Retina (tissue), 1 donor: ENCODE results near the gene LRP1-AS.
A peak's percentile ranks its signal among the peaks of the same experiment; 100 is the strongest.
"Not testable (repeated sequence)": the region's sequence is repeated elsewhere in the genome, so short reads cannot be mapped to it uniquely, and the experiment has no call there.

Experiments
- DNase-seq: peaks from one replicate; pipeline ENCODE4 v3.0.0-alpha.2; 2016

The LRP1-AS gene

DNA sequence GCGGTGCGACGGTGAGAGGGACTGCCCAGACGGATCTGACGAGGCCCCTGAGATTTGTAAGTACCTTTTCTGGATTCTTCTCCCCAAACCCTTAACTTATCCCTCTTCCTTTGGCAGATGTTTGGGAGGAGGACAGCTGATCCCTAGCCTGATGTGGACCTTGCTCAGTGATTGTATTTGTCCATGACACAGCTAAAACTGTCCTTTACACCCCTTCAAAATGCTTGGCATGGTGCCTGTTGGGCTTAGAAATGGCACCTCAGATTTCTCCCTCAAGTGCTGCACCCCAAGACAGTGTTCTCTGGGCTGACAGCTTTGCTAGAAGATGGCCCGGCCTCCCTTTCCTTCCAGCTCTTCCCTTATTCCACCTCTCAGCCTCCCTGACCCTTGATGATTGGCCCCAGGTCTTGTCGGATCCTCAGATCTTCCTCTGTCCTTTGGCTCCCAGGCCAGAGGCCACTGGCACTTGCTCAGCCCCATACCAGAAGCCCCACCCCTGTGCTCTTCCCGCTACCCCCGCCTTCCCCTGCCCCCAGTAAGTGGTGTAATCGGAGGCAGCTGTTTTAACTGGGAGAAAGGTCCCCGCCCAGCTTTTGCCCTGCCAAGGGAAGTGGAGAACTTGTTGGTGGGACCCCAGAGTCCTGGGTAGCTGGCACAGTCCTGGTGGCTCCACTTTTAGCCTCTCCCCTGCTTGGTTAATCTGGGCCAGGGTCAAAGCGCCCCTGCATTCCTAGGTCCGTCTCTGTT lies 8.7 kb downstream of the LRP1-AS start:
- no peak for DNase-seq

DNA sequence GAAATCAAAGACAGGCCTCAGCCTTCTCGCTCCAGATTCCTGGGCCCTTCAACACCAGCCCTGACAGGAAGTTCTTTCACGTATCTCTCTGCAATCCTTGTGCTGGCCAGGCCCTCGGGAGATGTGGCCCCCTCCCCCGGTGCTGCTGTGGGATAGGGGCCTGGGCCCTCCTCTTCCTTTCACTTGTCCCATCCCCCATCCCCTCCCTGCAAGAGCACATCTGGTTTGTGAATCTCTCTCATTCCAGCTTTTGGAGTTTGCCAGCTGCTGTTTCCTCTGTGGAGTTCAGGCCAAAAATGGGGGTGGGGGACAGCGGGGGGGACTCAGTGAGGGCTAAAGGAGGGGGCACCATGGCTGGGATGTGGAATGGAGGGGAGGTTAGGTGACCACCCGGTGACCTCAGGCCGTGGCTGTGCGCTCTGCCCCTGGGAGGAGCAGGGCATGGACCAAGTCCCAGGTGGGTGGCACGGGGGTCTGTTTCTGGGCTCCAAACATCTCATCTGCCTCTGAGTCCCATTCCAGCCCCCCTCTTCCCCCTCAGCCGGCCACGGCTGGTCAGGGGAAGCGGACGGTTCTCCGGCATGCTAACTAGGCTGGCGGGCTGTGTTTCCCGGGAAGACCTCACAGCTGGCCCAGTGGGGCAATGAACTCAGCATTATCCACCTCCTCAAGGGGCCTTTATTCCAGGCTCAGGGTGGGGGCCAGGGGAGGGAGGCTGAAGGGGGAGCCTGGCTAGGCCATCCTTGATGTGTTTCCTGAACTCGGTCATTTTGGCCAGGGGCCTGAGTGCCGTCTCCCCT lies 11.7 kb downstream of the LRP1-AS start:
- DNase-seq = peak; percentile 68

DNA sequence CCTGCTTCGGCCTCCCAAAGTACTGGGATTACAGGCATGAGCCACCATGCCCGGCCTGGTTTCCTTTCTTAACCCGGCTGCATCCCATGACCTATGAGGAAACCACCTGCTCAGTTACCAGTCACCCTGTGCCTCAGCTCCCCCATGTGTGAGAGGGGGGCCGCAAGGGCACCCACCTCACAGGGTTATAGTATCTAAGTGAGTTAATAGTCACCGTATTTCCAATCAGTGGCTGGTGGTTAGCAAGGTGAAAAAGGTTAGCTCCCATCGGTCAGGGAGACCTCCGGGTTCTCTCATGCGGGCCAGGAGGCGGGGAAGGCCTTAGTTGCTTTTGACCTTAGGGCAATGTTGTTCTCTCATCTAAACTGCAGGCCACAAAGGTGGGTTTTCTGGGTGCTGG lies 12.5 kb downstream of the LRP1-AS start:
- DNase-seq = no peak

DNA sequence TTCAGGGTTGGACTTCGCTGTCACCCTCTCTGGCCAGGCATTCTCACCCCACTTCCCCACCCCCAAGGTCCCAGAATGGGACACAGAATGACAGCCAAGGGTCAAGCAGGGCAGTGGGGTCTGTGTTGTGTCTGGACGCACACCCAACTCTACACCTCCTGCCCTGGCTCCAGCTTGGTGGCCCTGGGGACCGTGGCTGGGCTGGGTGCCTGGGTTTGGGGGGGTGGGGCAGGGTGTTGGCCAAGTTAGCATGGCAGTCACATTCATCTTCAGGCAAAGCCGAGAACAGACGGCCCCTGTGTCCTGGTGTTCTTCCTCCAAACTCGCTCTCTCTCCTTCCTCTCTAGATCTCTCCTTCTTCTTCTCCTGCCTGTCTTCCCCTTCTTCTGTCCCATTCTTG lies 13.5 kb downstream of the LRP1-AS start:
- DNase-seq = no peak

DNA sequence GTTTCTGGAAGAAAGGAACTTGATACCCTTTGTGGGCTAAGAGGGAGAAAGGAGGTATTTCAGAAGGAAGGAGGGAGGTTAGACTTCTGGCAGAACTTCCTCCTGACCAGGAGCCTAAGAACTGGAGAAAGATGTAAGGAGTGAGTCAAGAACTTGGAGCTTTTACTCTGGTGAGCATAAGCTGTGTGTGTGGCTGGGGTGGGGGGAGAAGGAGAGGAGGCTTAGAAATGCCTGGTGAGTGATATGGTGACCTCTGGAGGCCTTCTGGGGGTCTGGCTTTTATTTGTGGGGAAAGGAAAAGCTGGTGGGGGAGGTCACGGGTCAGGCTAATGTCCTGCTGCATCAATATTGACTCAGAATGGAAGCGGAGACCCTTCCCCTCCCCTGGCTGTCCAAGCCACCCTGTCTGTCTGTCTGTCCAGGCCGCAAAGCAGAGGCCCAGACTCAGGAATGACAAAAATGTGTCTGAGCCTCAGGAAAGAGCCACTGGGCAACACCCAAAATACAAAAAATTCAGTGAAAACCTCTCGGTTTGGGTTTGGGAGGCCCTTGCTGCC lies 14.3 kb downstream of the LRP1-AS start:
- DNase-seq = no peak

DNA sequence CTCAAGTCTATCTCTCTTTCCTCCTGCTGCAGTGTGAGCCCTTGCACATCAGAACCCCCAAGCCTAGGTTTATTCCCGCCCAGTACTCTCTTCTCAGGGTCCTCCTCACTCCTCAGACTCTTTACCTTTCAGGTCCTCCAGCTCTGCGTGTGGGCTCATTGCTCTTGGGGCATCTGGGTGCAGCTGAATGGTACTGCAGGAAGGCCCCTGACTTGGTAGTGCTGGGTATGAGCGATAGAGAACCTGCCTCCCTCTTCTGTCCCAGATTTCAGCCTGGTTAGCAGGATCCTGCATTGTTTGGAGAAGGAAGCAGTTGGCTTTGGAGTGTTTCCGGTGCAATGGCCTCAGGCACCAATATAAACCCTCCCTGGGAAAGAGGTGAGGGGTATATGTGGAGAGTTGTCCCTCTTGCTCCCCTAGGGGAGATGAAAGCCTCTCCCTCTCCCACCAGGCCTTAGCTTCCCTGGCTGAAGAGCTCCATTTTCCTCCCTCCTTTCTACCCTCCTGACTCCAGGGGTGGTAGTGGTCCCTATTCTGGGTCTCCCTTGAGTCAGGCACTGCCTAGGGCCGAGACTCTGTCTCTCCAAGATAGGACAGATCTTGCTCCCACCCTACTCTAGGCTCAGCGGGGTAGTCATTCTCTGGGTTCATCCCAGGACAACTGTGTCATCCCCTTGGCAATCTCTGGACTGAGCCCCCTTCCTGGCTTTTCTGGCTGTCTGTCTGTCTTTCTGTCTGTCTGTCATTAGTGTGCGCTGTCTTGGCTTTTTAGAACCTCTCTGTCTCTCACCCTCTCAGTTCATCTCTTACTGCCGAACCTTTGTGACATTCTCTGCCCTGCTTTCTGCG lies 15.3 kb downstream of the LRP1-AS start:
- DNase-seq = no peak

DNA sequence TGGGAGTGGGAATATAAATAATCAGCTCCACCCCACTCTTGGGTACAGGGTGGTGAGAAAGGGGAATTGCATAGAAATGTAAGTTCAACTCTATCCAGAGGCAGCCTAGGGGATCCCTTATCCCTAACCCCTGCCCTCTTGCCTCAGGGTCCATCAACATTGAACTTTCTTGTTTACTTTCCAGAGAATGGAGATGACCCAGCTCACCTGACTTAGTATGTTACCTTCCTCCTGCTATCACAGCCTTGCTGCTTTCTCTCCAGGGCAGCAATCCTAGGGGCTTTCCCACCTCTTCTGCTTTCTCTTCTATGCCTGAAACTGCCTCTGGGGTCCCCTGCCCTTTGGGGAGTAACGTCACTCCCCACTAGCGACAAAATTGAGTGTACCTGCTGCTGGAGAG lies 16.5 kb downstream of the LRP1-AS start:
- no peak for DNase-seq

DNA sequence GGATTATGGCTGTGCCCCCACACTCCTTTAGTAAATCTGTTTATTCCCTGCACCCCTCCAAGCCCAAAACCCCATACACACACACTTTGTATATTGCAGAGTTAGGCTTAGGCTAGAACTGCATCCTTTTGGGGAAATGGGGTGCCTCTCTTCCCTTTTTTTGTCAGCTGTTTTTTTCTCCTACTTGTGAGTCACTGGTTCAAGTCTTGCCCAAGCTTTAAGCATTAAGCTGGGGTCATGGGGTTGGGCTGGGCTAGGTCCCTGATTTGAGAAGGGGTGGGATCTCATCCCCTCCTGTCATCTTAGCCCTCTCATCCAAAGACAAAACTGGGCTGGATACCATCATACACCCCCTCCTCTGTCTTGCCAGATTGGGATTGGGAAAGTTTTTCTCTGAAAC lies 17.5 kb downstream of the LRP1-AS start:
- no peak for DNase-seq

DNA sequence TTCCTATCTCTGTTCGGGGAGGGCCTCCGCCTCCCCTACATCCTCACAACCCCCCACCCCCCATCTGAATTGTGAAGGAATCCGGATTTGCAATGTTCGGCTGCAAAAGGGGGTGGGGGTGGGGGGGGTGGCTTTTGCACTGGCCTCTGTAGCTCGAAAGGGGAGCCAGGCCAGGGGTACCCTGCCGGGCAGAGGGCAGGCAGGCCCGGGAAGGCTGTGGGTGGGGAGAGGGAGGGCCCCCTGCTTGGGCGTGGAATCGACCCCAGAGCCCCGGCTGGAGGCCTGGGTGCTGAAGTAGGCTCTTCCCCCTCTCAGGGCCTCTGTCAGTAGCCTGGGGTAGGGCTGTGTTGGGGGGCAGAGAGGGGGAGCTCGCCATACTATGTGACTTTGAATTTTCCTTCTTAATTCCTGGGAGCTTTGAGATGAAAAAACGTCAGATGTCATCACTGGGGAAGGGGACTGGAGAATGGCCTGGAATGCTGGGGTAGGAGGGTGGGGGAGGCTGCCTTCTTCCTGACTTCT lies 18.0 kb downstream of the LRP1-AS start:
- DNase-seq = no peak

DNA sequence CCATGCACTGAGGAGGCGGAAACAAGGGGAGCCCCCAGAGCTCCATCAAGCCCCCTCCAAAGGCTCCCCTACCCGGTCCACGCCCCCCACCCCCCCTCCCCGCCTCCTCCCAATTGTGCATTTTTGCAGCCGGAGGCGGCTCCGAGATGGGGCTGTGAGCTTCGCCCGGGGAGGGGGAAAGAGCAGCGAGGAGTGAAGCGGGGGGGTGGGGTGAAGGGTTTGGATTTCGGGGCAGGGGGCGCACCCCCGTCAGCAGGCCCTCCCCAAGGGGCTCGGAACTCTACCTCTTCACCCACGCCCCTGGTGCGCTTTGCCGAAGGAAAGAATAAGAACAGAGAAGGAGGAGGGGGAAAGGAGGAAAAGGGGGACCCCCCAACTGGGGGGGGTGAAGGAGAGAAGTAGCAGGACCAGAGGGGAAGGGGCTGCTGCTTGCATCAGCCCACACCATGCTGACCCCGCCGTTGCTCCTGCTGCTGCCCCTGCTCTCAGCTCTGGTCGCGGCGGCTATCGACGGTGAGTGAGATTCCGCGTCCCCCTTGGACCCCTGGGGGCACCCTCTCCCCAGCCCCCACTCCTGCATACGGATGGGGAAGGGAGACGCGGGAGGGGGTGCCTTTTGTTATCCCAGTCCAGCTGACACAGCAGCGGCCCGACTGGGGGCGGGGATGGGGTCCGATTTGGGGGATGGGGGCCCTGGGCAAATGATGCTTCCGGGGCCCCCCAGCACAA lies 18.7 kb downstream of the LRP1-AS start:
- peak; percentile 57 for DNase-seq

DNA sequence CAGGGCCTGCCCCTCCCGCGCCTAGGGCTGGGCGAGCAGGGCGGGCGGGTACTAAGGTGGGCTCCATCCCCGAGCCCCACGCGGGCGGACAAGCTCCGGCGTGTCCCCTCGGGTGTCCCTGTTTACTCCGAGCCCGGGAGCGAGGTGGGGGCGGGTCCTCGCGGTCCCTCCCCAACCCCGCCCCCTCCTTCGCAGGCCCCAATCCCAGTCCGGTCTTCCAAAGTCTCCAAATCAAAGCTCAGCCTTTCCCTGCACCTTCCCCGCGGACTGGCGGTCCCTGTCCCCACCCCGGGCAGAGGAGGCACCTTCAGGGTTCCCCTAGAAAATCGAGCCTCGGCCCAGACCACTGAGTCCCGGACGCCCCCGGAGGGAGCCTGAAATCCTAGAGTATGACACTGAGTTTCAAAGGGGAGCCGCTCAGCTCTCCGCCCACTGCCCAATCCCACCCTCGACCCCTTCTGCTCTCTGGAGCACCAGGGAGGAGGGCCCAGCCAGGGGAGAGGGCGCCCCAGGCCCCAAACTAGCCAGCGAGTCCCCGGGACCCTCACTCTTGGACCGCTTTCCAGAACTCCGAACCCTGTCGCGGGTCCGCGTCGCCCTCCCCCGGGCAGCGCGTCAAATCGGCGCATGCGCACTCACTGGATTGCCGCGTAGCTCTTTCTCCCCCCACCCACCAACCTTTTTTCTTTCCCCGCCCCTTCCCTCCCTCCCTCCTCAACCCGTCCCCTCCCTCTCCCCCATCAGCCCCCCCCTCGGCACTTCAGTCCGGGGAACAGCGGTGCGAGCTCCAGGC lies 19.5 kb downstream of the LRP1-AS start, which contains the start of gene LRP1:
Gene LRP1 (plus strand): TSS at position 758 of the 793 bp plus-strand sequence. CDS start 482 bp downstream, outside the sequence.
- DNase-seq = peak; percentile 94

DNA sequence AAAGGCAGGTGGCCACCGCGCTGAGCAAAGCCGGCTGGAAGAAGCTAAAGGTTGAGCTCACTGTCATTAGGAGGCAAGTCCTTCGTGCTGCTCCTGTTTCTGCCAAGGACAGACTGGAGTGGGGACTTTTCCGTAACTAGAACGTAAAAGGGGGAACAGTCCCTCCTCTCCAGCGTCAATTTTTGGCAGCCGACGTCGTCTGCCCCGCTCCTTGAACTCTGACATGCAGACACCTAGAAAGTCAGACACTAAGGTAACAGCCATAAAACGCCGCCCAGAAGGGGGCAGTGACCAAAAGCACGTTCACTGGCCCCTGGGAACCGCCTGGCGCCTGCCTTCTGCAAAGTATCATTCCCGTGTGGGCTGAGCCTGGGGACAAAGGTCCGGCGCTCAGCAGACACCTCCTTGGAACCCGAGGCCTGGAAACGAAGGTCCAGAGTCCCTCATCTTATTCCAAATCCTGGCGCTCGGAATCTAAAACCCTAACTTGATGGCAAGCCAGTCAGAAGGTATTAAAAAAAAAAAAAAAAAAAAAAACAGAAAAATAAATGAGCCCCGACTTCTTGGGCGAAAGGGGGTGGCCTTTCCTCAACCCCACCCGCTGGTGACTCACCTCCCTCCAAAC lies 20.2 kb downstream of the LRP1-AS start:
- DNase-seq = peak; percentile 76

DNA sequence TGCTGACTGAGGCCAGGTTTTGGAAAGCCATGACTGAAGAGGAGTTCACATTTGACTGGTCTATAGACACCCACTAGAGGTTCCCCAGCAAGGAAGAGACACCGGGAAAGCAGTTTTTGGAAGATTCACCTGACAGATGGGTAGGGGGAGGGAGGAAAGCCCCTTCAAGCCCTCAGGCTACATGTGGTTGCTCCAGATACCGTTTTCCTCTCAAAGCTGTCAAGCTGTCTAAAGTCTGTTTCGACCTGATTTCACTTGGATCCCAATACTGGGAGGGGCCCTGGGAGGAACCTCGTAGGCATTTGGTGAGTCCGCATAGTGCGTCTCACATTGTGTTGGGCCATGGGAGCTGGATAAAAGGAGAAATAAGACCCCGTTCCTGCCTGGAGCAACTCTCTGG lies 20.9 kb downstream of the LRP1-AS start:
- no peak for DNase-seq

DNA sequence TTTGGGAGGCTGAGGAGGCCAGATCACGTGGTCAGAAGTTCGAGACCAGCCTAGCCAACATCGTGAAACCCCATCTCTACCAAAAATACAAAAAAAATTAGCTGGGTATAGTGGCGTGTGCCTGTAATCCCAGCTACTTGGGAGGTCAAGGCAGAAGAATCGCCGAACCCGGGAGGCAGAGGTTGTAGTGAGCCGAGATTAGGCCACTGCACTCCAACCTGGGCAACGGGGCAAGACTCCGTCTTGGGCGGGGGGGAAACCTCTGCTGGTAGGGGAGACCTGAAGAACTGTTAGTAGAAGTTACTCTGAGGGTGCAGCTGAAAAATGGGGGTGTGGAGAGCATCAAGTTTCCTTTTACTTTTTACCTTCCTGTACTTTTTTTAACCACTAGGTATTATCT lies 21.4 kb downstream of the LRP1-AS start:
- no peak for DNase-seq

DNA sequence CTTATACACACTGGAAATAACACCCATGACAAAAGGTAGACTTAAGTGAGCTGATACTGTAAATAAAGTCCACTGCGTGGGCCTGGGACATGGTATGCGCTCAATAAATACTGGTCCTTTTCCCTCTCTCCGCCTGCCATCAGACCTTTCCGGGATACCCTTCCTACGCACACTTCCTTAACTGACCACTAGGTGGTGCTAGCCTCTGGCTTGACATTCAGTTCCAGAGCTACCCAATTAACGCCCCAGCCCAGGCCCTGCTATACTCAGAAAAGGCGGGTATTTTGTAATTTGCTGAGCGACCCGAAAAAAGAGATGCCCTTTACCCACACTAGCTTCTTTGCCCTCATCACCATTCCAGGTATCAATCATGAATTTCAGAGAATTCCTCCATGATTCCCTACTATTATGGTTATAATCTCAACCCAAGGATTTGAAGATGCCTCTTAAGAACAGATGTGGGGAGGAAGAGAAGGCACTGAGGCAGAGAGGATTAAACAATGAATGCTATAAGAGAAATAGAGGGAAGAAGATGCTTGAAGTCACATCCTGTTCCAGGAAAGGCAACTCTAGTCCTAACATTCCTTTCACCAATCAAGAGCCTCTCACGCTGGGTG lies 23.1 kb downstream of the LRP1-AS start:
- DNase-seq = peak; percentile 83

DNA sequence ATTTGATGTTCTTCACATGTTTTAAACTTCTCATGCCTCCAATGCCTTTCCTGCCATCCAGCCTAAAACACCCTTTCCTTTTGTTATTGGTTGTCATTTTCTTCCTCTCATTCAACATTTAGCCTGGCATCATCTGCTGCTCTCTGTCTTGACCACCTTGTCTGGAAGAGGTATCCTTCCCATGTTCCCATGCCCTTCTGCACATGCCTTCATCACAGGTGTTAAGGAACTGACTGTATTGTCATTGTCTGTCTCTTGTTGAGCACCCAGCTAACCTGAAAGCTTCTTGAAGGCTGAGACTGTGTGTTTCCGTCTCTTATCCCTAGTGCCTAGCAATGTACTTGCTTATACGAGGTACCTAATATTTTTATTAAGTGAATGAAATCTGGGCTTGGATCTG lies 23.6 kb downstream of the LRP1-AS start:
- DNase-seq = no peak

DNA sequence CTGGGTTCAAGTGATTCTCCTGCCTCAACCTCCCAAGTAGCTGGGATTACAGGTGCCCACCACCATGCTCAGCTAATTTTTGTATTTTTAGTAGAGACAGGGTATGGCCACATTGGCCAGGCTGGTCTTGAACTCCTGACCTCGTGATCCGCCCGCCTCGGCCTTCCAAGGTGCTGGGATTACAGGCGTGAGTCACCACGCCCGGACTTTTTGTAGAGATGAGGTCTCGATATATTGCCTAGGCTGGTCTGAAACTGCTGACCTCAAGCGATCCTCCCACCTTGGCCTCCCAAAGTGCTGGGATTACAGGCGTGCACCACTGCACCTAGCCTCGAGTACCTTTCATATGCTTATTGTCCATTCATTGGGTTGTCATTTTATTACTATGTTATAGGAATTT lies 26.7 kb downstream of the LRP1-AS start:
- DNase-seq = not testable (repeated sequence)

DNA sequence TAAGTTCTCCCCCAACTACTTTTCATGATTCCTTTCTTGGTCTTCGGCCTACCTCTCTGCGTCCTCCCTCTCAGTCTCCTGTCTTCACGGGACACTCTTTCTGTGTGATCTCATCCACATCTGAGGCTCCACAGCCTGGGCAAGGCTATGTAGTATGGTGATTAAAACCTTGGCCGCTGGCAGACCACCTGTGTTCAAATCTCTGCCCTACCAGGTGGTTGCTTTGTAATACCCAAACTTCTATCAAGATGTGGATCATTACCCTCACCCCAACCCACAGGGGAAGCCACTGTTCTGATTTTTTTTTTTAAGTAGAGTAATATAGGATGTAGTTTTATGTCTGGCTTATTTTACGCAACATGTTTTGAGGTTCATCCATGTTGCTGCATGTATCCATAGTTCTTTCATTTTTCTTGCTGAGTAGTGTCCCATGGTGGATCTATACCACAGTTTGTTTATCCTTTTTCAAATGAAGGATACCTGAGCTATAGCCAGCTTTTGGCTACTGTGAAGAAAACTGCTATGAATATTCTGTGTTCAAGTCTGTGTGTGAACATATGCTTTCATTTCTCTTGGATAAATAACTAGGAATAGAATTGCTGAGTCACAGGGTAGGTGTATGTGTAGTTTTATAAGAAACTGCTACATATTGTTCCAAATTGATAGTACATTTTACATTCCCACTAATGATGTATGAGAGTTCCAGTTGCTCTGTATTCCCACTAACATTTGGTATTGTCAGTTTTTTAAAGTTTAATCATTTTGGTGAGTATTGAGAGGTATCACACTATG lies 27.9 kb downstream of the LRP1-AS start:
- DNase-seq = no peak

DNA sequence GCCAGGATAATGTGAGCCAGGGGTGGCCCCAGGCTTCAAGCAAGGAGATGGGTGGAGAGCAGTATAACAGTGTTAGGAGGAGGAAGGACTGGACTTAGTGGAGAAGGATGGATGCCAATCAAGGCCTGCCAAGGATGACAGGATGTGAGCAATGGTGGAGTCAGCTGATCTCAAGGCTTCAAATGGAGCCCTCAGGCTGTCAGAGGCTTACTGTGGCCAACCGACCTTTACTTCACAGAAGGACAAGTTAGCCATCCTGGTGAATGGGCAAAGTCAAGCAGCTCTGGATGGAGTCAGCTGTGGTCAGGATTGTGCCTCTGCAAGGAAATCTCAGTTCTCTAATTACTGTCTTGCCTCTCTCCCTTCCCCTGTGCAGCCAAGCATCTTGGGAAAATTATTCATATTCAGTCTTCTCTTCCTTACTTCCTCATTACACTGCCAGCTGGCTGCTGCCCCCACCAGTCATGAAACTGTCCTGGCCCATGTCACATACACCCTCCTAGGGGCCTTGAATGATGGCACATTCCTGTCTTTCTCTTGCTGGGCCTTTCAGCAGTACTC lies 28.6 kb downstream of the LRP1-AS start:
- no peak for DNase-seq
